CD4-positive, alpha-beta T cell treated with Interleukin-2 at 100 ng/mL for 4 hours (primary cell): Measurements from ENCODE around the gene NT5DC1.

Experiments used
- DNase-seq: peaks from one replicate; pipeline ENCODE4 v3.0.0-alpha.2; 2020; ENCODE audit warnings: low spot score

Gene NT5DC1

DNA sequence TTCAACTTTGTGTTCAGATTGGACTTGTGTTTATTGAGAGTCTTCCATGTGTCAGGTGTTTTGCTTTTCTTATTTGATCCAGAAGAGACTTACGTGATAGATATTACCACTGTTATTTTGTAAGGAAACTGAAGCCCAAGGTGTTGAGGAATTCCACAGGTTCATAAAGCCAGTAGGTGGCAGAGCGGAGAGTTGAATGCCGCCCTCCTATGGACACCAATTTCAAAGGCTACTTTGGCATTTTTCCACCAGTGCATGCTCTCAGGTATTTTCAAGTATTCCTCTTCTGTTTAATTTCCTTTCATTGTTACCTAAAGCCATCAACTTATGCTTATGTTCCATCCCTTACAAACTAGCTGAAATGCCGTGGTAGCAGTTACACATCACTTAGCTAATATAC, 39.3 kb downstream of the NT5DC1 start:
- no peak for DNase-seq

GRCh38 chr6:116144605-116145004, 44.0 kb downstream of the NT5DC1 start:
- no peak for DNase-seq

DNA sequence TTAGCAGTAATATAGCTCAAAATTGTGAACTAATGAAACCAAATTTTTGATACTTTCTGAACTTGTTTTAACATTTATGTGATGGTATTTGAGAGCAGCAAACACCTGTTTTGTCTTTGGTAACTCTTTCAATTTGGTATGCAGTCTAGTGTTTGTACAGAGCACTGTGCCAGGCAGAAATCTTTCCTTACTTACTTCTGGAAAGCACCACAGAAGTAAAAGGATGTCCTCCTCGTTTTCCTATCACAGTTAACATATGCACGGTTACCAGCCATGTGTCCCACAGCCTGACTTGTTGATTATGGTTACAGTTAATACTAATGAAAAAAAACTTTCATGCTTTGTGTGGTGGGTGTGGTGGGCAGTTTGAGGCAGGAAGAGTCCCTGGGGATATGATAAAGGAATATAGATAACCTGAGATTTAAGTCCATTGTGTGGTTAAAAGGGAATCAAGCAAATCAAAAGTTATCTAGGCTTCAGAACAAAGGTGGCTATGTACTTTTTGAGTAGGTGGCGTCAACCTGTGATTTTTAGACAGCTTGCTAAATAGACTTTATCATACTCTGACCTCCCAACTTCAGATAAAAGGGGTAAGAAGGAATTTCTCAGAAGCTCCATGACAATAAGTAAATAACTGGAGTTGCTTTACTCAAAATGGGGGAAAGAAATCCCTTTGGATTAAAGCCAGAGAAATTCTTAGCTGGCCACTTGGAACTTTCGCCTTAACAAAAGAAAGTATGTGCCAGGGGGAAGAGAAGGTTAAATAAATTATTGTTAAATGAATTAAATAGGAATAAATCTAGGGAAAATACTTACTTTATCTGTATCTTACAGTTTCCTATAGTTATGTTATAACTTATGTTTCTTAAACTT, 45.4 kb downstream of the NT5DC1 start:
- no peak for DNase-seq

GRCh38 chr6:116152620-116153019, 52.0 kb downstream of the NT5DC1 start:
- DNase-seq, result no peak

DNA sequence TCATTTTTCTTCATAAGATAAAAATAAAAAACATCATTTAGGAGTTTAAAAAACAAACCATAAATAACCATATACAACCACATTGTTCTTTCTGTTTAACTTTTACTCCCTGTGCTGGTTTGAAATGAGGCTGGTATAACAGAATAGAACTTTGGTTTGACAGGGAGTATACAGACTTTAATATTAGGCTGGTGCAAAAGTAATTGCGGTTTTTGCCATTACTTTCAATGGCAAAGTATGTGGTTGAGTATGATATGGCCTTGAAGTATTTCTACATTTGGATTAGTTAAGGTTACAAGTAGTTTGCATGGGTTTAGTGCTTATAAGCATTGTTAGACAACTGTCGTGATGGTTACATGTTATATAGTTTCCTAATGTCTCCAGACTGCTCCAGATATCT, 54.2 kb downstream of the NT5DC1 start:
- DNase-seq, result no peak

GRCh38 chr6:116156405-116157326, 56.0 kb downstream of the NT5DC1 start:
- DNase-seq, result no peak

DNA sequence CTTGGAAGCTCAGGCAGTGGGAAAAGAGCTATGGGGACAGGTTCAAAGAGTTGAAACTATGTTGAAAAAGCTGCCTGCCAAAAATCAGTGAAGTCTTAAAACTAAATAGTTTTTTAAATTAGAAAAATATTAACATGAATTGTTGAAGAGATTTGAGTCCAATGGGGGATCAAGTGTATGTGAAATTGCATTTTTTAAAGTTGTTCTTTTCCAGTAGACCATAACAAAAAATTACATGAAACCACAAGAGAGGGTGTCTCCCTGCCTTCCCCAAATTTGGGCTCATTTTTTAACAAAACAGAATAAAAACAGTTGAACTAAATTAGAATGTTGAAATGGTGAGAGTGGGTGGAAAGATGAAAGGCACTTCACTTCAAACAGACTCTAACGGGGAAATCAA, 56.7 kb downstream of the NT5DC1 start:
- no peak for DNase-seq

- no peak for DNase-seq
These were observed 58.0 kb downstream of the NT5DC1 start for GRCh38 chr6:116158641-116159040.

DNA sequence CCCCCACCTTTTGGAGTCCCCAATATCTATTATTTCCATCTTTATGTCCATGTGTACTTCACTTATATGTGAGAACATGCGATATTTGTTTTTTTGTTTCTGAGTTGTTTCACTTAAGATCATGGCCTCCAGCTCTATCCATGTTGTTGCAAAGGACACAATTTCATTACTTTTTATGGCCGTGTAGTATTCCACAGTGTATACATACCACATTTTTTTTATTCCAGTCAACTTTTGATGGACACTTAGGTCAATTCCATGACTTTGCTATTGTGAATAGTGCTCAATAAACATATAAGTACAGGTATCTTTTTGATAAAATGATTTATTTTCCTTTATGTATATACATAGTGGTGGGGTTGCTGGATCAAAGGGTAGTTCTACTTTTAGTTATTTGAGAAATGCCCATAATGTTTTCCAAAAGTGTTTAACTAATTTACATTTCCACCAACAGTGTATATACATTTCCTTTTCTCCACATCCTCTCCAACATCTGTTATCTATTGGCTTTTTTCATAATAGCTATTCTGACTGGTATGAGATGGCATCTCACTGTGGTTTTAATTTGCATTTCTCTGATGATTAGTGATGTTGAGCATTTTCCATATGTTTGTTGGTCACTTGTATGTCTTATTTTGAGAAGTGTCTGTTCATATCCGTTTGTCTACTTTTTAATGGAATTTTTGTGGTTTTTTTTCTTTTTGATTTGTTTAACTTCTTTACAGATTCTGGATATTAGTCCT, 59.3 kb downstream of the NT5DC1 start:
- DNase-seq, result no peak

- no peak for DNase-seq
These were observed 64.9 kb downstream of the NT5DC1 start for GRCh38 chr6:116165596-116165995.

GRCh38 chr6:116166369-116166768, 65.7 kb downstream of the NT5DC1 start:
- no peak for DNase-seq

DNA sequence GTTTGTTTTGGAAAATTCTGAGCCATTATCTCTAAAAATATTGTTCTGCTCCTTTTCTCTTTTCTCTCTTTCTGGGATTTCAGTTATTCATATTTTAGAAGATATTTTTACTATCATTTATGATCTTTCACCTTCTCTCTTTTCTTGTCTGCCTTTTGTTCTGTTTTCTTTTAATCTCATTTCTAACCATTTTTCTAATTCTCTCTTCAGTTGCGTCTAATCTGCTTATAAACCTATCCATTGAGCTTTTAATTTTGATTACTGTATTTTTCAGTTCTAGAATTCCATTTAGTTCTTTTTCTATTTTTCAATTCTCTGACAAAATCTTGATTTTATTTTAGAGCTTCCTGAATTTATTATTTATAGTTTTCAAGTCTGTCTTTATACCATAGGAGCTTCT, 67.5 kb downstream of the NT5DC1 start:
- DNase-seq, result no peak

GRCh38 chr6:116169880-116170279, 69.2 kb downstream of the NT5DC1 start:
- DNase-seq, result no peak

DNA sequence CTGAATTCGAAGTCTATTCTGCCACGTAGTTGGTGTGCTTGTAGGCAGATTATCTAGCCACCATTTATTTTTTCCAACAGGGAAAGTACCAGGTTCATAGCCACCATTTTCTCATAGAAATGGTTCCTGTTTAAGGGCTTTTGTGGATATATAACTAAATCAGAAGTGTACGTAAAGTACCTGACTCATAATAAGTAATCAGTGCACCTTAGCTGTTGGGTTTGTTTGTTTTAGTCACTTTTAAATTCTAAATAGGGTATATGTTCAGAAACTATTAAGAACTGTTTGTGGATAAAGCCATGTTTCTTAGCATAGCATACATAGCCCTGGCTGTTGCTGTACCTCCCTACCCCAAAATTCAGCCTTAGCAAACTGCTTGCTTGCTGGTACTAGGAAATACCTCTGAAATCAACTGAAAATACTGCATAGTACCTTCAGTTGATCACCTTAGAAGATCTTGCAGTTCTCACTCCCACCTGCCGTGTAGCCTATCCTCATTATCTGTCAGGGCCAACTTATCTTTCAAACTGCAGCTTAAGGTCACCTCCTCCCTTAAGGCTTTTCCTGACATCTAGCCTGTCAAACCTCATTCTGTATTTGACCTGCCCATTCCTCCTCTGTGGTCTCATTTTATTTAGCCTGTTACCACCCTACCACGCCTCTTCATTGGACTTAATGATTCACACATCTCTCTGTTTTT, 69.9 kb downstream of the NT5DC1 start:
- DNase-seq, result no peak

- DNase-seq, result no peak
These were observed 73.3 kb downstream of the NT5DC1 start for GRCh38 chr6:116173928-116174327.

GRCh38 chr6:116175344-116175743, 74.7 kb downstream of the NT5DC1 start:
- no peak for DNase-seq

- DNase-seq, result no peak
These were observed 75.9 kb downstream of the NT5DC1 start for GRCh38 chr6:116176596-116176995.

GRCh38 chr6:116180375-116180774, 79.7 kb downstream of the NT5DC1 start:
- no peak for DNase-seq

DNA sequence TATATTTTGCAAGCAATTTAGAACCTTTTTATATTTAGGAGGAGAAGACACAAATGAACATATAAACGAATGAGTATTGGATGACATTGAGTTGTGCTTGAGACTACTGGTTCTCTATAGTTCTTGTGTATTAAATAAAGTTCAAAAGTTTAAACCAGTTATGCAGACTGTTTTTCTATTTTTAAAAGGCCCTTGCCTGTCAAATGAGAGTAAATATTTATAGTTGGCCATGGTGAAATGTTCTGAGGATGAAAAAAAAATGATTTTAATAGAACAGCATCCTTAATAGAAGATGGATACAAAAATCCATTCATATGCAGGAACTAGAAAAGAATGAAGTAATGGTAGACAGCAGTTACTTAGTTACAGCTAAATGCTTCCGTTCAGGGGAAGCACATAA, 88.8 kb downstream of the NT5DC1 start:
- DNase-seq, result no peak

DNA sequence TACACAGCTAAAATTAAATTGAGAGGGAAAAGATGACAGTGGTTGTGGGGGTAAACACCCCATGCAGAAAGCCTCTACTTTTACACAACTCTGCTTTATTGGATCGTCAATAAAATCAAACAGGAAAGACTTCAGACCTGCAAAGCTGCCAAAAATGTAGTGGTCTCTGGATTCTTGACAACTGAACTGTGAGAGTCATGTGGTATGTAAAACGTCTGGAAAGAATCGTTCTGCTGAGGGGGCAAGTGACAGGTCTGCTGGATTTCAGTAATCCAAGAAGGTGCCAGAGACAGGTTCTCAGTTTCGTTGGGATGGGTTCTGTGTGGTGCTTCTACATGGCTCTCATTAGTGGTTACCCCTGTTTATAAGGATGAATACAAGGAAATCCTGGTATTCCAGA, 89.9 kb downstream of the NT5DC1 start:
- no peak for DNase-seq

DNA sequence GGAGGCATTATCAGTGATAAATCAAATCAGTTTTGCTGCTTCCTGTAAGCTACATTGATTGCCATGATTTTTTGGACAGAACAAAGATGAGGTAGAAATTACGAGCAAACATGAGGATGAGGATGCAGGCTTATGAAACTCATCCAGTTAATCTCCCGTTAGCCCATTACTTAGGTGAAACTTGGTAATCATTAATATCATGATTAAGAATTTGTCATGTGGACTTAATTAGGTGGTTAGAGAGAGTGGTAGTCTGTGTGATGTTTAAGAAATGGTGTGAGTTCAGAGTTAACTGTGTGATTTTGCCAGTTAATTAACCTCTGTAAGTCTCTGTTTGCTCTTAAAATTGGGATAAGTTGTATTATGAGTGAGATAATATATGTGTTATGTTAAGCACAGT, 91.2 kb downstream of the NT5DC1 start:
- no peak for DNase-seq

DNA sequence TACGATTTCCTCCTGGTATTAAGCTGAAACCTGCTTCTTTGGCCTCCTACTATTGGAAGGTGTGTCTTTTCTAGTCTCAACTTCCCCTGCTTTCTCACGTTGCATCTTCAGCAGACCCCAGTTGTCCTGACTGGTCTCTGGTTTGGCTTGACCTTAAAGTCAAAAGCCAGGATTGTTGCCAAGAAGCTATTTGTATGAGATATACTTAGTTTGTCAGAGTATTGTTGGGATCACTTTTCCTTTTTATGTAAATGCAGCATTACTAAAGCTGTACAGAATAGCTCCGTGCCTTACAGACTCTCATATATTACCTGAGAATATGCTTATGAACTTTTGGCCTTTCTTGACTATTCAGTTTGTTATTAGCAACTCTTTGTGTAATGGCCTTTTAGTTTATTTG, 92.1 kb downstream of the NT5DC1 start:
- no peak for DNase-seq
